B cell (primary cell): ENCODE measurements around the gene CRAMP1.

Experiments
- EZH2 ChIP-seq: IDR thresholded peaks from 2 replicates; pipeline ENCODE4 v1.6.1; 2012; ENCODE audit warnings: borderline replicate concordance, low read depth, mild to moderate bottlenecking, moderate library complexity, low read length; ENCODE audit not compliant: insufficient read depth, poor library complexity, severe bottlenecking
- TF ChIP-seq, protein P1 (sequence below): fragments of 200-600 bp; IDR thresholded peaks from one replicate; pipeline ENCODE4 v1.8.0; 2022; ENCODE audit warnings: antibody characterized with exemption, mild to moderate bottlenecking

DNA sequence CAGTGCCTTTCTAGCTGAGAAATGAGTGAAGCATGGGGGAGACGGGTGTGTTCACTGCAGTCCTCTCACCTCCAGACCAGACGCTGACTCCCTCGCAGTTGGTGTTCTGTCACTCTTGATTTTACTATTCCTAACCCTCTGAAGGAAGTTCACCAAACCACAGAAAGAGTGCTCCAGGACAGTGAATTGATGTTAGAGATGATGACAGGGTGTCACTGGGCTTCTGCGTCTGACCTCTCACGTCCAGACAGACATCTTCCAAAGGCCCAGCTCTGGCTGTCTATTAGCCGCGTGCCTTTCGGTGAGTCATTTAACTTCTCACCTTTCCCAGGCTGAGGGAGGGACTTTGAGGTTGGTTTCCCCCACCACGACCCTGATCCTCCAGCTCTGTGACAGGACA is 8.2 kb downstream of the CRAMP1 start:
- TF ChIP-seq, protein P1, sequence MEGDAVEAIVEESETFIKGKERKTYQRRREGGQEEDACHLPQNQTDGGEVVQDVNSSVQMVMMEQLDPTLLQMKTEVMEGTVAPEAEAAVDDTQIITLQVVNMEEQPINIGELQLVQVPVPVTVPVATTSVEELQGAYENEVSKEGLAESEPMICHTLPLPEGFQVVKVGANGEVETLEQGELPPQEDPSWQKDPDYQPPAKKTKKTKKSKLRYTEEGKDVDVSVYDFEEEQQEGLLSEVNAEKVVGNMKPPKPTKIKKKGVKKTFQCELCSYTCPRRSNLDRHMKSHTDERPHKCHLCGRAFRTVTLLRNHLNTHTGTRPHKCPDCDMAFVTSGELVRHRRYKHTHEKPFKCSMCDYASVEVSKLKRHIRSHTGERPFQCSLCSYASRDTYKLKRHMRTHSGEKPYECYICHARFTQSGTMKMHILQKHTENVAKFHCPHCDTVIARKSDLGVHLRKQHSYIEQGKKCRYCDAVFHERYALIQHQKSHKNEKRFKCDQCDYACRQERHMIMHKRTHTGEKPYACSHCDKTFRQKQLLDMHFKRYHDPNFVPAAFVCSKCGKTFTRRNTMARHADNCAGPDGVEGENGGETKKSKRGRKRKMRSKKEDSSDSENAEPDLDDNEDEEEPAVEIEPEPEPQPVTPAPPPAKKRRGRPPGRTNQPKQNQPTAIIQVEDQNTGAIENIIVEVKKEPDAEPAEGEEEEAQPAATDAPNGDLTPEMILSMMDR, result no peak
- TF ChIP-seq EZH2, result no peak
